Fibroblast of skin of right biceps (primary cell): ENCODE results near the gene CA4.
"Not testable (repeated sequence)": the region's sequence is repeated elsewhere in the genome, so short reads cannot be mapped to it uniquely, and the experiment has no call there.

Source experiments
- DNase-seq: peaks from one replicate; pipeline ENCODE4 v3.0.0-alpha.2; 2013

Gene CA4

DNA sequence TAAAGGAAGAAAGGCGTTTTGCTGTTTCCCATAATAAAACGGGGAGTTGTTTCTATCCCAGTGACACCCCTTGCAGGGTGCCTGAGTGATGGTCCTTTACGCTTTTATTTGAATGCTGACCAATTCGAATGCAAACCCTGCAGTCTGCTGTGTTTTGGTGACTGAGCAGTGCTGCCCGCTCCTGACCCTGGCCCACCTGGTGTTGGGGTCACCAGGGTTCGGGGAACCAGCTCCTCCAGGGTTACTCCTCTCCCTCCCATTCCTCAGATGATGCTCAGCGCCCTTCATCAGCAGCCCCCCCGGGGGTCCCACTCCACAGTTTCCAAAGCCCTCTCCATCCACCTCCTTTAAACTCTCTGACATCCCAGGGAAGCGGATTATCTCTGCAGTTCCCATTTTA is 6.0 kb downstream of the CA4 start:
- DNase-seq, result no peak

DNA sequence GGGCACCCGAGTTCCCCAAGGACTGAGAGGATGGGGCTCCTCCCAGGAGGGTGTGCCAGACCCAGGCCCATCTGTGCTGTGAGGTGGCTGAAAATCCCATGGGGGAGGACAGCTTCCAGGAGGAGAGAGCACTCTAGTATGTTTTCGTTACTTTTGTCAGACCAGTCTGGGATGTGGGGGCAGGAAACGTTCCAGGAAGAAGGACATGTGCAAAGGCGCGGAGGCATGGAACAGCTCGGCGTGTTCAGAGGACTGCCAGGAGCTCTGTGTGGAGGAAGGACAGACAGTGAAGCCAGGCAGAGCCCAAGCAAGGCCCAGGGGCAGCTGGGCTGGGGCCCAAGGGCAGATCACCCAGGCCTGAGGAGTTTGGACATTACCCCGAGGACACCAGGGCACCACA is 7.0 kb downstream of the CA4 start:
- no peak for DNase-seq

DNA sequence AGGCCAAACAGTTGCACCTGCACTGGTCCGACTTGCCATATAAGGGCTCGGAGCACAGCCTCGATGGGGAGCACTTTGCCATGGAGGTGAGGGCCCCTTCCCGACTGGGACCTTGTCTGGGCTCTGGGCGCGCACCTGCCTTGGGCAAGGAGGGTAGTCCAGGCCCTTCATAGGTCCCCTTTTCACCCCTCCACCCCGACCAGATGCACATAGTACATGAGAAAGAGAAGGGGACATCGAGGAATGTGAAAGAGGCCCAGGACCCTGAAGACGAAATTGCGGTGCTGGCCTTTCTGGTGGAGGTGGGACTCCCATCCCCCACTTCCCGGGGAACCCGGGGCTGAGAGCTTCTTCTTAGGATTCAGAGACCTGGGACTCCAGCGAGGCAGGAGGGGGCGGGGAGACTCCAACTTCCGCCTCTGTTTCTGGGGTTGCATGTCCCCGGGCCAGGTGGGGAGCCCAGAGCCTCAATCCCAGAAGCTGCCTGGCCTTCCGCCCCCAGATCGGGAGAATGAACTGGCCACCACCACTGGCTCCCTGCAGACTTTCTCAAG is 7.8 kb downstream of the CA4 start:
- DNase-seq, result no peak

DNA sequence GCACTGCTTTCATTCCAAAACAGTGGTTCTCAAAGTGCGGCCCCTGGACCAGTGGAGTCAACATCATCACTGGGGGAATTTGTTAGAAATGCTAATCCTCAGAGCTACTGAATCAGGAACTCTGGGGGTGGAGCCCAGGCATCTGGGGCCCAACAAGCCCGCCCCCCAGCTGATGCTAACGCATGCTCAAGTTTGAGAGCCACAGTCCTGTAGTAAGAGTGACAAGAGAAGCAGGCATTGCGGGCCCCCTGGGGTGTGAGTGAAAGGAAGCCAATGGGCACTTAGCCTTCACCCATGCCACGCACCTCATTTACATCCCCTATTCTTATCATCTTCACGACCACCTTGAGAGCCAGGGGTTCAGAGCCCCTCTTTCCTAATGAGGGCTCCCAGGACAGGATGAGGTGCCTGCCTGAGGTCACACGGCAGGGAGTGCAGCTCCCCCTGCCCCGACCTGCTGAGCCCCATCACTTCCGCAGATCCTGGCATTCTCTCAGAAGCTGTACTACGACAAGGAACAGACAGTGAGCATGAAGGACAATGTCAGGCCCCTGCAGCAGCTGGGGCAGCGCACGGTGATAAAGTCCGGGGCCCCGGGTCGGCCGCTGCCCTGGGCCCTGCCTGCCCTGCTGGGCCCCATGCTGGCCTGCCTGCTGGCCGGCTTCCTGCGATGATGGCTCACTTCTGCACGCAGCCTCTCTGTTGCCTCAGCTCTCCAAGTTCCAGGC is 9.1 kb downstream of the CA4 start:
- no peak for DNase-seq

DNA sequence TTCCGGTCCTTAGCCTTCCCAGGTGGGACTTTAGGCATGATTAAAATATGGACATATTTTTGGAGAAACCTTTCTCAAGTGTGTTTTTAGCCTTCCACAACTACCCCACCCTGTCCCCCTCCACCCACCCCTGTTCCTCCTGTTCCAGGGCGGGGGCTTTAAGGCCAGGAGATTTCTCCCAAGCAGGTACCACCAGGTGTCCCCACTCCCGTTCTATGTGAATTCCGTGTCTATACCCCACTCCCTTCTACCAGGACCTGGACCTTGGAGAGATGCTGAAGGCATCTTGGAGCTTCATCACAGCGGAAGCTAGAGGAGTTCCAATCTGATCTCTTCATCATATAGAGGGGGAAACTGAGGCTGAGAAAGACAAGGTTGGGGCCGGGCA is 9.7 kb downstream of the CA4 start:
- no peak for DNase-seq

DNA sequence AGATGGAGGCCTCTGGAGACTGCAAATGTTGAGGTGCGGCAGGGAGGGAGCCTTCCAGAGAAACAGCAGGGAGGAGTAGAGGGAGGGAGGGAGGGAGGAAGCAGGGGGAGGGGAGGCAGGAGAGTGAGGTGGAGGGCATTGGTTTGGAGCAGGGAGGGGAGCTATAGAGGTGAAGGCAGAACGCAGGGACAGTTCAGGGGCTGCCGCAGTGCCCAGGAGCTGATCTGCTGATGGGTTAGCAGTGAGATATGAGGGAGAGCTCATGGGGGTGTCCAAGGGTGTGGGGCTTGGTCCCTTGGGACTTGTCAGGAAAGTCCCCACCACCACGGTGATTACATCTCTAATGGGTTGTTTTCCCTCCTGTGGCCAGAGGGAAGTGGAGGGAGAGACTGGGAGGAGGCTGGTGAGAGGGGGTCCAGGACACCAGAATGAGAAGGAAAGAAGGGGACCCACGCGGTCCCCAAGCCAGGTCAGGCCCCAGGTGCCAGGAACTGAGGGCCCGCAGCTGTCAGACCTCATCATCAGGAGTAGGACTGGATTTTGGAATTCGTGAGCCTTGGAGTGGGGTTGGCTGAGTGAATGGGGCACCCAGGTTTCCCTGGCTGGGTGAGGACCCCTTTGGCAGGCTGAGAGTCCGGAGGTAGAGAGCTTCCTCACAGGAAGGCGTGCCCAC is 11.2 kb downstream of the CA4 start:
- DNase-seq, result no peak

DNA sequence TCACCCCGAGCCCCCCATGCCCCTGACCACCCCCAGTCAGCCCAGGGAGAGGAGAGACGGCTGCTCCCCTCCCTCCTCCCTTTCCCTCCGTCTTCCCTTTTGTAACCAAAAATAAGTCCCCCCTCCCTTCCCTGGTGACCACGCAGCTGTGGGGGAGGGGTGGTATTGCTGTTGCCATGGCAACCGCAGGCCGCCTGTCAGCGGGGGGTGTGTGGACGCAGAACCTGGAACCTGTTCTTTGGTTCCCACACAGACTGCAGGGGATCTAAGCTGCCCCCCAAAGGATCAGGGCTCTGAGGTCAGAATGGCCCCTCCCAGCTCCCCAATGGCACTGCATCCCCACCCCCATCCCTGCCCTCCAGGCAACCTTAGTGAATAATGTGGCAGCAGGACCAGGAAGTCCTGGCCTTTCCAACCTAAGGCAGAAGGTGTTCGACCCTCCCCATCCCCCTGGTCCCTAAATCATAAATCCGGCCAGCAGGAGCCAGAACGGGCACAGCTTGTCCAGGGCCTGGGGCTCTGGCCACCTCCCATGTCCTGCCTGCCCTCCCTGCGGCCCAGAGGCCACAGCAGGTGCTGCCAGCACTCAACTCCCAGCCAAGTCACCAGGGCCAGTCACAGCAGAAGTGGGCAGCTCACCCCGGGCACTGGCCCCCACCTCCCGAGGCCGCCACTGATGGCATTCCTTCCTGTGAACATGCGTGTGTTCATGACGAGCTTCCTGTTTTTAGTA is 12.0 kb downstream of the CA4 start:
- no peak for DNase-seq

DNA sequence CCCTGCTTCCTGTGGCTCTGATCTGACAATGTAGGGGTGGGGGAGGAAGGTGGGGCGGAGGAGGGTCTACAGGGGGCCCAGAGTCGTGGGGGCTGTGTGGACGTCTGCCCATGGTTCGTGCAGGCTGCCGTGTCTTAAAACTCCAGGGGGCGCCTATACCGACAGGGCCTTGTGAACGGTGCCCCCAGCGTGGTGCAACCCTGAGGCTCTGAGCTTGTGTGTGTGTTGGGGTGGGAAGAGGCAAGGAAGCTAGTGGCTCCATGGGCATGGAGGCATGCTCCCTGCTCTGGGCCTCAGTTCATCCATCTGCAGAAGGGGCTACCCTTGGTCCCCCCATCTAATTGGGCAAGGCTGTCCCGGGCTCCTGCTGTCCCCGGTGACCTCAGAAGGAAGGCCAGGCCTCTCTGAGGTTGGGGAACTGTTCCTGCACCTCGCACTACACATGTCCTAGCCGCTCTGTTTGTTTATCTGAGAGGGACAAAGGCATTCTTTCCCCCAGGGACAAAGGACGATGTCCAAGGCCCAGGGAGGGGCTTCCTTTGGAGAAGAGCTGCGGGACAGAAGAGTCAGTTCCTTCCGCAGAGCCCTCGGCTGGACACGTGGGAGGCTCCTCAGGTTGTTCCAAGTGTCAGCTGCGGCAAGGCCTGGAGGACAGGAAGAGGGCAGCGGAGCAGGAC is 13.5 kb downstream of the CA4 start:
- DNase-seq, result no peak

DNA sequence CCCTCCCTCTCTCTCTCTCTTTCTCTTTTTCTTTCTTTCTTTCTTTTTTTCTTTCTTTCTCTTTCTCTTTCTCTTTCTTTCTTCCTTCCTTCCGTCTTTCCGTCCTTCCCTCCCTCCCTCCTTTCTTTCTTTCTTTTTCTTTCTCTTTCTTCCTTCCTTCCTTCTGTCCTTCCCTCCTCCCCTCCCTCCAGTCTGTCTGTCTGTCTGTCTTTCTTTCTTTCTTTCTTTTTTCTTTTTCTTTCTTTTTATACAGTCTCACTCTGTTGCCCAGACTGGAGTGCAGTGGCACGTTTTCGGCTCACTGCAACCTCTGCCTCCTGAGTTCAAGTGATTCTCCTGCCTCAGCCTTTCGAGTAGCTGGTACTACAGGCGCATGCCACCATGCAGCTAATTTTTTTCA is 14.4 kb downstream of the CA4 start:
- no peak for DNase-seq

DNA sequence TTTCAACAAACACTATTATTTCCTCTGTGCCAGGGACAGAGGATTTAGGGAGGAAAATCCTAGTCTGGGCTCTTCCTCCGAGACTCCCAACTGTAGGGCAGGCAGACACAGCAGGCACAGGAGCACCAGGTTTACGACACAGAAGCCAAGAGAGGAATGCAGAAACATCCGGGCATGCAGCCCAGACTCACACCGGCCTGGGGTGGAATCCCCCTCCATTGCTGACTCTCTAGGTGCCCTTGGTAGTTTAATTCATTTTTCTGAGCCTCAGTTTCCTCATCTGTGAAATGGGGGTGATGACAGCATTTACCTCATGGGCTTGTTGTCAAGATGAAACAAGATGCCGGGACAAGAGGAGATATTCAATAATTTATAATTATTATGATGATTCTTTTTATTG is 14.9 kb downstream of the CA4 start:
- no peak for DNase-seq

DNA sequence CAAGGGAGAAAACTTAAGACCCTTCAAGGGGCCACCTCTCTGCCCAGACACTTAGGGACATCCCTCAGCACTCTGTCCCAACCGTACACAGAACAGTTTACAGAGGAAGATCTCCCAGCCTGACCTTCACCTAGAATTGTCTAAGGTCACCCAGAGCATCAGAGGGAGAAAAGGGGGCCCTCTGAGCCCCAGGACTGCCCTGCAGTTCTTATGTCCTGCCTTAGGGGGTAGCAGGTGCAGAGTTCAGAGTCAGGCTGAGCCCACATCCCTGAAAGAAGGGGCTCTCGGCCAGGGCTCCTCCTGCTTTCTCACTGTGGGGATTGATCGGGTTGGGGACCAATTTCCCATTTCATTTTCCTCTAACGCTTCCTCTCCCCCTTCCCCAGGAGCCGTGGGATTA is 15.4 kb downstream of the CA4 start:
- DNase-seq, result no peak

DNA sequence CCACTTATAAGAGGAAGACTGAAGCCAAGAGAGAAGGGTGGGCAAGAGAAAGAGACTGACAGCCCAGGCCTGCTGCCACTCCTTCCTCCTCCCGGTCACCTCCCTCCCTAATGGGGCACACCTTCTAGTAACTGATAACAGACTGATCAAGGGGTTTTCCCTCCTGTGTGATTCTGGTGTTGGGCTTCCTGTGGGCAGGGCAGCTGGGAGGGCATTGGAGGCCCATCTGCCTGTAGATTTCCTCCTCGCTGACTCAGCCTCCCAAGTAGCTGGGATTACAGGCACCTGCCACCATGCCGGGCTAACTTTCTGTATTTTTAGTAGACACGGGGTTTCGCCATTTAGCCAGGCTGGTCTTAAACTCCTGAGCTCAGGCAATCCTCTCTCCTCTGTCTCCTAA is 16.2 kb downstream of the CA4 start:
- no peak for DNase-seq

DNA sequence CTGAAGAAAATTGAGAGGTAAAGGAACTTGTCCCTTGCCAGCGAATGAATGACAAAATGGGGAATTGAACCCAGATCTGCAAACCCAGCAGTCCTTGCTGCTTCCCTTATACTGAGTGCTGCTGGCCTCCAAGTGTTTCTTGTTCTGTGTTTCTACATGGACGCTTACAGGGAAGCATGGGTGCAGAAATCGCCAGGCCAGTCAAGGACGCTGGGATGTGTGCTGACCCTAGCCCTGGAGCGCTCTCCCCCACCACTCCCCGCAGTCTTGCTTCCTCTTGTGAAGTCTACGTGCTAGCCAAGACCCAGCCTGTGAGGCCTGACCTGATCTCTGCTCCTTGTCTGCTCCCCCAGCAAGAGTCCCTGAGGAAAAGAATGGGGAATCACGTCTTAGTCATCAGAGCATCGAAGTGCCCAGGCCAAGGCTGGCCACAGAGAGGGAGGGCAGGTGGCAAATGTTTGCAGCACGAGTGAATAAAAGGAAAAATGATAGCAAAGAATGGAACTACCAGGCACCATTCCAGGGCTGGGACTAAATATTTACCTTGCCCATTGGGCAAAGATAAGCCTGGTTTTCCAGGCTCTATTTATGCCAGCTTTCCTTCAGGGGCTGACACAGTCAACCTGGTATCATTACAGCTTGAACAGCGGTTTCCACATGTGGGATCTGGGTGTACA is 17.4 kb downstream of the CA4 start:
- DNase-seq, result no peak

DNA sequence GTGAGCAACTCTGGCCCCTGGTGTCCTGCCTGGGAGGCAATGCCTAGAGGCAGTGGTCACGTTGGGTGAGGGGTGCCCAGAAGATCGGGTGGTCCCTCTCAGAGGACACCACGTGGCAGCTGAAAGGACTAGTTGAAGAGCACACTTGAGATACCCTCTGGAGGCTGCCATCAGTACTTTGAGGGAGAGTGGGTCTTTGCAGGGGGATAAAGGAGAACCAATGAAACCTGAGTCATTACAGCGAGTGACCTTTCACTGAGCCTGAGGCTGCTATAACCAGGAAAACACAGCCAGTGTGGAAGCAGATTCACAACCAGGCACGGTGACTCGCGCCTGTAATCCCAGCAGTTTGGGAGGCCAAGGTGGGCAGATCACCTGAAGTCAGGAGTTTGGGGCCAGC is 18.9 kb downstream of the CA4 start:
- DNase-seq, result no peak

DNA sequence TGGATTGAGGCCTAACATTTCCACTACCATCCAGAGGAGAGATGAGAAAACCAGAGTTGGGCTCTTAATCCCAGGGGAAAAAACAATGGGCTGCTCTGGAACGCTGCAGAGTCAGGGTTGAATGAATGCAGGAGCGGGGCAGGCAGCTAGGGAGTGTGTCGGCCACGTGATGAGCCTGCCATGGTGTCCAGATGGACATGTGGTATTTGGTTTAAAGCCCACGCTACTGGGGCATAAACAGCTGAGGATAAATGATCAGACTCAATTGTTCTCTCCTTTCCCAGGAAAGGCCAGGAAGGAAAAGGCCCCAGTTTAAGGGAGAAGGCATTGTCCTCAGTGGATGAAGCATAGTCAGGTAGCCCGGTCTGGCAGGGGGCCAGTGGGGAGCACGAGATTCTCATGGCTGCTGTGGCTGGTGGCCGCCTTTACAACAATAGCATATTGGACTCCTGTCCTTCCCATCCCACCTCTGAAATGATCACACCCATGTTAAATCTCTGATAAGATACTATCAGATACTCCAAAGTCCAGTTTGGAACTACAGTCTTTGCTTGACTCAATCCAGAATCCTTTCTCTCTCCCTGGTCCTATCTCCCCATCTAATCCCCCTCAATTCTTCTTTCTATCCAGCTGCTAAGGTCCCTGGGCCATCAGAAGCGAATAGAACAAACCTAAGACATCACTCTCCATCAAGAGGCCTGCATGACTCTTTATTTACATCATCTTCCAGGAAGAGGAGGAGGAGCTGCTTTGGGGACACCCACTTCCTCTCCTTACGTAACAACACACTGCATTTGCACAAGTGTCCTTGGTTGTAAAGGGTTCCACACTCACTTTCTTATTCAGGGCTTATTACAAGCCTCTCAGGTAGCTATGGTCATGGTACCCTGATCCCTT is 20.4 kb downstream of the CA4 start:
- peak; percentile 57 for DNase-seq

DNA sequence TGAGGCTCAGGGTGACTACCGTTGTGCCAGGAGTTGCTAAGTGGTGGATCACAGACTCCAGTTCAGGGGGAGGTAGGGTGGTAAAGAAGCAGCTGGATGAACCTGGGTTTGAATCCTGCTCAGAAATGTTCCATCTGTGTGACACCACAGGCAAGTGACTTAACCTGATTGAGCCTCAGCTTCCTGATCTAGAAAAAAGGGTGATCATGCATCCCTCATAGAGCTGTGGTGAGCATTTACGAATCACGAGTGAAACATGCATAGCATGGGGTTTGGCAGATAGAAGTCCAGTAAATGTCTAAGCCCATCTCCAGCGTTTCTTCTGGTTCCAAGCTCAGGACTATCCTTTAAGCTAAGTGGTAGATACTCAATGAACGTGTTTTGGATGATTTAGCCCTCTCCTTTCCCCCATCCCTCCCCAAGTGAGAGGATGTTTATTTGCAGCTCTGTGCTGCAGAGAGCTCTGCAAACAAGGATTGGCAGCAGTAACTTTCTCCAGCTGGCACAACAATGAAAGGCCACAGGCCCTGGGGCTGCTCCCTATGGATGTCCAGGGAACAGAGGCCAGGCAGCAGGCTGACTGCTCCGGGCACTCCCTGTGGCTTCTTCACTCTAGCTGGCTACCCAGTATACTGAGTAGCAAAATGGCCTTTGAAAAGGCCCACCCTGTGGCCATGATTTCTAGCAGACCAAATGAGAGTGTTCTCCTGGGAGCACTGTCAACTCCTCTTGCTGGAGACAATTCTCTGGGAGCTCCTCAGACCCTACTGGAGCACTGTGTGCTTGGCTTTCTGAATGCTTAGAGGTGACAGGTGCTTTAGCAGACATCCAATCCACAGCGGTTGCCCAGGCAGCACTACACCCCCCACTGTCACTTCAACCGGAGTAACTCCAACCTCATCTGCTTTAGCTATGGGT is 21.3 kb downstream of the CA4 start:
- DNase-seq, result no peak

DNA sequence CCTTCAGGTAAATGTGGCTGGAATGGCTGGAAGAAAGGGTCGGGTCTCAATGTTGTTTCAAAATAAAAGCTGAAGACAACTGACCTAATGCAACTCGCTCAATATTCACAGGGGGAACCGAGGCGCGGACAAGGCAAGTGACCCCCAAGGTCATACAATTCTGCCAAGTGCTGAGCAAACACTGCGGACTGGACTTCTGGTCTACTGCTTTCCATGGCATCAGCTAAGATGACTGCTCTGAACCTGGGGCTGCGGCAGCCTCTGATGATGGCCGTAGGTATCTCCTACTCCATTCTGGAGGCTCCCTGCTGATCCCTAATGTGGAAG is 21.9 kb downstream of the CA4 start:
- no peak for DNase-seq

DNA sequence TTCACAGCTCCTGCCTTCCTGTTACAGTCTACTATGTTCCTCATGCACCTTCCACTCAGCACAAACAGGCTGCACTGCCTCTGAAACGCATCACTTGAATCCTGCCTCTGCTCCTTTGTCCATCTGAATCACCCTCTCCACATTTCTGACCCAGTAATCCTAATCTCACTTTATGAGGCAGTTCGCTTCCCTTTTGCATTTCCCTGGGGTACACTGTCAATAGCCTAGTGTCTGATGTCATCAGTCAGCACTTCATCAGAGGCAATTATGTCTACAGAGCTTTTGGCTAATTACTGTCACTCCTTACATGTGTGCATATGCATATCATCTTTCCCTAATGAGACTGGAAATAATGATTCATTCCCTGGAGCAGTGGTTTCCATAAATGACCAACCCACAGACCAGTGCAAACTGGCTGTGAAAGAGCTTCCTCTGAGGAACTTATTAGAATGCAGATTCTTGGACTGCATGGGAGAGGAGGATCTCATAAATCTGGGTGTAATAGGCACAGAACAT is 23.6 kb downstream of the CA4 start:
- peak; percentile 70 for DNase-seq

DNA sequence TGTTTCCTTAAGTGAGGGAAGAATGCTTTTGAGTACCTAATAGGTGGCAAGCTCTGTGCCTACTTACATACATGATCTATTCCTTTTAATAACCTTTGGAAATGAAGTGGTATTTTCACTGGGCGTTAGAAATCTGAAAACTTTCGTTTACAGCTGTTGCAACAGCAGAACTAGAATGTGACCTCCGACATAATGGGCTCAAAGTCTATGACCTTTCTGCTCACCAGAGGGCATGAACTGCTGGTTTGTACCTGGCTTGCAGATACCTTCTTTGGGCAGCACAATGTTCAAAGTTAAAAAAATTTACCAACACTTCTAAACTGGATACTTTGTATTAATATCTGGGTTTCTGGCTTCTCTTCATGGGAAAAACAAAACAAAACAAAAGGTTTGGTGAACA is 24.3 kb downstream of the CA4 start:
- no peak for DNase-seq

DNA sequence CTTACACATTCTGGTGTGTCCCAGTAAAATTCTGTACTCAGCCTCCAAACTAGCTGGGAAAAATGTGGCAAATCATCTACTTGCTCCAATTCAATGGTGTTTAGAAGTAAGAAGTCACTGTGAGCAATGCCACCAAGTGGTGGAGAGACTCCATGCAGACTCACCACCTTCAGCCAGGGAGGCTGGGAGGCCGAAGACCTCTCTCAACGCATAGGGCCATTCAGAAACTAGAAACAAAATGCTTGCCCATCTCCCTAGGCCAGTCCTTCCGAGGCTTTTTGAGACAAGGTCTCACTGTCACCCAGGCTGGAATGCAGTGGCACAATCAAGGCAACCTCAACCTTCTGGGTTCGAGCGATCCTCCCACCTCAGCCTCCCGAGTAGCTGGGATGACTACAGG is 25.0 kb downstream of the CA4 start:
- DNase-seq, result not testable (repeated sequence)
